IMR-90 (cell line): ENCODE data around the gene OLFM3. TPM values are rescaled to one million over a fixed set of nuclear protein-coding genes. Genes with fewer than 3 reads are reported as not detected.

Source experiments
- ATAC-seq: fragments of 200-7000 bp; cut with Tn5 transposase; 2 replicates; pipeline ENCODE4 v1.9.1; 2020; ENCODE audit warnings: low read depth, mild to moderate bottlenecking, moderate library complexity
- BruUV-seq: library from RNA; stranded (reverse); fragments of 400-500 nt; replicated peaks from 2 replicates; lab custom pipeline; 2021; lab: Mats Ljungman, UMichigan
- CTCF ChIA-PET: fragments of 300-600 bp; formaldehyde crosslinking; extraction: SDS; loops from one replicate; lab custom pipeline; 2021; ENCODE audit warnings: antibody characterized with exemption; lab: Yijun Ruan, JAX
- POLR2A ChIA-PET: fragments of 300-600 bp; sonication (Branson Sonifier 250); formaldehyde crosslinking; loops from one replicate; lab custom pipeline; 2022; ENCODE audit warnings: antibody characterized with exemption; ENCODE audit not compliant: unreplicated experiment; lab: Charles Lee
- DNase-seq: peaks from one replicate; pipeline ENCODE4 v3.0.0; 2013
- H2AFZ ChIP-seq: replicated peaks from 2 replicates; pipeline ENCODE3; 2013; ENCODE audit warnings: low read length, mild to moderate bottlenecking; ENCODE audit not compliant: poor library complexity
- H2AK5ac ChIP-seq: 2 replicates; pipeline ENCODE4 v1.6.1; 2013; ENCODE audit warnings: low read depth, low read length, inconsistent platforms
- H2AK9ac ChIP-seq: replicated peaks from 2 replicates; pipeline ENCODE3; 2013; ENCODE audit warnings: mild to moderate bottlenecking, low read depth, low read length, moderate library complexity; ENCODE audit not compliant: poor library complexity
- H2BK120ac ChIP-seq: 2 replicates; pipeline ENCODE4 v1.6.1; 2013; ENCODE audit warnings: low read depth, low read length, inconsistent platforms
- H2BK15ac ChIP-seq: 3 replicates; pipeline ENCODE4 v1.6.1; 2013; ENCODE audit warnings: low read depth, low read length, inconsistent platforms
- H2BK20ac ChIP-seq: 2 replicates; pipeline ENCODE4 v1.6.1; 2013; ENCODE audit warnings: low read depth, mild to moderate bottlenecking, inconsistent platforms, low read length, moderate library complexity
- H2BK5ac ChIP-seq: 2 replicates; pipeline ENCODE4 v1.6.1; 2013; ENCODE audit warnings: mild to moderate bottlenecking, low read depth, low read length, inconsistent platforms; ENCODE audit not compliant: poor library complexity, severe bottlenecking
- H3K14ac ChIP-seq: replicated peaks from 2 replicates; pipeline ENCODE4 v1.6.1; 2013; ENCODE audit warnings: low read depth, low read length, inconsistent platforms
- H3K18ac ChIP-seq: 2 replicates; pipeline ENCODE4 v1.6.1; 2013; ENCODE audit warnings: low read depth, low read length, control low read depth
- H3K23ac ChIP-seq: 2 replicates; pipeline ENCODE4 v1.6.1; 2013; ENCODE audit warnings: low read depth, low read length, inconsistent platforms
- H3K27ac ChIP-seq: 2 replicates; pipeline ENCODE4 v1.5.1; 2013; ENCODE audit warnings: mild to moderate bottlenecking, control low read depth, low read length; ENCODE audit not compliant: insufficient read depth
- H3K27me3 ChIP-seq: 2 replicates; pipeline ENCODE4 v1.6.1; 2013; ENCODE audit warnings: low read length; ENCODE audit not compliant: control insufficient read depth, insufficient read depth
- H3K36me3 ChIP-seq: 2 replicates; pipeline ENCODE4 v1.6.1; 2013; ENCODE audit warnings: low read length, mixed read lengths; ENCODE audit not compliant: control insufficient read depth, insufficient read depth
- H3K4ac ChIP-seq: 2 replicates; pipeline ENCODE4 v1.6.1; 2013; ENCODE audit warnings: low read depth, low read length, inconsistent platforms
- H3K4me1 ChIP-seq: 2 replicates; pipeline ENCODE4 v1.6.1; 2013; ENCODE audit warnings: low read length, mixed read lengths; ENCODE audit not compliant: control insufficient read depth, insufficient read depth
- H3K4me2 ChIP-seq: 2 replicates; pipeline ENCODE4 v1.6.1; 2013; ENCODE audit warnings: low read depth, mild to moderate bottlenecking, control low read depth, low read length, moderate library complexity
- H3K4me3 ChIP-seq: 2 replicates; pipeline ENCODE4 v1.5.1; 2013; ENCODE audit warnings: low read depth, mild to moderate bottlenecking, control low read depth, low read length, moderate library complexity; ENCODE audit not compliant: insufficient read depth
- H3K56ac ChIP-seq: 2 replicates; pipeline ENCODE4 v1.6.1; 2013; ENCODE audit warnings: low read length, inconsistent platforms; ENCODE audit not compliant: insufficient read depth; ENCODE audit errors: extremely low read depth
- H3K79me1 ChIP-seq, 2 experiments: 2 replicates each; pipeline ENCODE4 v1.6.1; 2013; ENCODE audit warnings: low read length in 2 of 2, inconsistent platforms in 1 of 2, low read depth in 1 of 2
- H3K9ac ChIP-seq: 2 replicates; pipeline ENCODE4 v1.6.1; 2013; ENCODE audit warnings: low read depth, low read length, control low read depth
- H3K9me1 ChIP-seq: 2 replicates; pipeline ENCODE4 v1.6.1; 2013; ENCODE audit warnings: low read length, inconsistent platforms; ENCODE audit not compliant: insufficient read depth
- H3K9me3 ChIP-seq: 2 replicates; pipeline ENCODE4 v1.6.1; 2013; ENCODE audit warnings: low read length; ENCODE audit not compliant: control insufficient read depth, insufficient read depth
- H4K20me1 ChIP-seq: 2 replicates; pipeline ENCODE4 v1.6.1; 2013; ENCODE audit warnings: low read length, inconsistent platforms; ENCODE audit not compliant: insufficient read depth
- H4K5ac ChIP-seq: 2 replicates; pipeline ENCODE4 v1.6.1; 2013; ENCODE audit warnings: mild to moderate bottlenecking, low read depth, low read length, control low read depth
- H4K8ac ChIP-seq, 2 experiments: 2 replicates each; pipeline ENCODE4 v1.6.1; 2013; ENCODE audit warnings: low read depth in 2 of 2, low read length in 2 of 2, control low read depth in 1 of 2, inconsistent platforms in 1 of 2
- H4K91ac ChIP-seq: 2 replicates; pipeline ENCODE4 v1.6.1; 2013; ENCODE audit warnings: low read depth, low read length, inconsistent platforms; ENCODE audit not compliant: insufficient read depth
- BHLHE40 ChIP-seq: fragments of 150-350 bp; IDR thresholded peaks from 2 replicates; pipeline ENCODE4 v1.6.1; 2016; ENCODE audit warnings: mild to moderate bottlenecking, low read depth, low read length
- CEBPB ChIP-seq: IDR thresholded peaks from 2 replicates; pipeline ENCODE4 v1.6.1; 2012; ENCODE audit warnings: low read depth, low read length, improper control_type of control experiment
- CHD1 ChIP-seq: IDR thresholded peaks from 2 replicates; pipeline ENCODE4 v1.6.1; 2012; ENCODE audit warnings: low read depth, low read length, improper control_type of control experiment
- FOS ChIP-seq: fragments of 150-350 bp; IDR thresholded peaks from 2 replicates; pipeline ENCODE4 v1.6.1; 2016; ENCODE audit warnings: low read depth, low read length
- MAFK ChIP-seq: IDR thresholded peaks from 2 replicates; pipeline ENCODE4 v1.6.1; 2012; ENCODE audit warnings: low read depth, low read length, improper control_type of control experiment
- MAZ ChIP-seq: IDR thresholded peaks from 2 replicates; pipeline ENCODE4 v1.6.1; 2012; ENCODE audit warnings: low read depth, mild to moderate bottlenecking, low read length, improper control_type of control experiment, moderate library complexity, borderline replicate concordance
- MXI1 ChIP-seq: IDR thresholded peaks from 2 replicates; pipeline ENCODE4 v1.6.1; 2012; ENCODE audit warnings: low read depth, mild to moderate bottlenecking, low read length, moderate library complexity, borderline replicate concordance
- NFE2L2 ChIP-seq: fragments of 150-350 bp; IDR thresholded peaks from 2 replicates; pipeline ENCODE4 v1.6.1; 2016; ENCODE audit warnings: low read depth, mild to moderate bottlenecking, low read length
- POLR2A ChIP-seq: IDR thresholded peaks from 2 replicates; pipeline ENCODE4 v1.6.1; 2012; ENCODE audit warnings: mild to moderate bottlenecking, low read depth, low read length
- RAD21 ChIP-seq: IDR thresholded peaks from 2 replicates; pipeline ENCODE4 v1.6.1; 2012; ENCODE audit warnings: low read length, improper control_type of control experiment
- RCOR1 ChIP-seq: IDR thresholded peaks from 2 replicates; pipeline ENCODE4 v1.6.1; 2012; ENCODE audit warnings: mild to moderate bottlenecking, low read length, improper control_type of control experiment; ENCODE audit not compliant: insufficient replicate concordance
- RFX5 ChIP-seq: IDR thresholded peaks from 2 replicates; pipeline ENCODE4 v1.8.0; 2012; ENCODE audit warnings: low read depth, mild to moderate bottlenecking, low read length, moderate library complexity
- SMC3 ChIP-seq: fragments of 150-350 bp; IDR thresholded peaks from 2 replicates; pipeline ENCODE4 v1.6.1; 2016; ENCODE audit warnings: low read depth, mild to moderate bottlenecking, antibody characterized with exemption, low read length, moderate library complexity
- WGBS, 2 experiments: methylation state at CpG; one replicate each; pipeline versions ENCODE4 v1.1.5 to v1.1.7; 2013; ENCODE audit warnings: missing lambda C conversion rate in 2 of 2; ENCODE audit not compliant: insufficient read length in 1 of 2; ENCODE audit errors: extremely low coverage in 2 of 2; 5-methylcytosine and 5-hydroxymethylcytosine counted together
- dilution Hi-C: fragments of 300-500 bp; cut with HindIII; formaldehyde crosslinking; loops from one replicate; pipeline ENCODE4 v1.14.3; 2018; ENCODE audit warnings: low sequenced_read_pairs; ENCODE audit not compliant: unreplicated experiment
- in situ Hi-C: fragments of 300-500 bp; cut with MboI; formaldehyde crosslinking; loops from 3 replicates; pipeline ENCODE4 v1.14.3; 2019; ENCODE audit warnings: low sequenced_read_pairs, inconsistent platforms, mixed read lengths
- intact Hi-C: fragments of 100-400 bp; cut with micrococcal nuclease; formaldehyde crosslinking; loops from 2 replicates; pipeline ENCODE4 v1.10.0; 2022
- polyA plus RNA-seq, 3 experiments: library from polyadenylated mRNA; depleted of rRNA; stranded (reverse); fragments of >200 nt; gene quantifications; 2 replicates each; pipeline ENCODE4 v1.2.3, GENCODE V29; 2012; ENCODE audit warnings: low replicate concordance in 1 of 3
- total RNA-seq: library from RNA; depleted of rRNA; stranded (reverse); fragments of >200 nt; gene quantifications from 2 replicates; pipeline ENCODE4 v1.2.3, GENCODE V29; 2012
- TF ChIP-seq, protein P1 (sequence below): fragments of 150-350 bp; IDR thresholded peaks from 2 replicates; pipeline ENCODE4 v1.6.1; 2016; ENCODE audit warnings: low read depth, mild to moderate bottlenecking, low read length, moderate library complexity, borderline replicate concordance
- TF ChIP-seq, protein P2 (sequence below): fragments of 150-350 bp; IDR thresholded peaks from 2 replicates; pipeline ENCODE4 v1.6.1; 2017; ENCODE audit warnings: mild to moderate bottlenecking, antibody characterized with exemption, low read length, low read depth
- TF ChIP-seq, protein P3 (sequence below): conservative IDR thresholded peaks from 2 replicates; pipeline ENCODE4 v1.5.1; 2012; ENCODE audit warnings: mild to moderate bottlenecking, low read depth, low read length, improper control_type of control experiment

Gene OLFM3
- total and polyA plus RNA-seq, 2 of the 4 experiments (the other 2 are of a cell fraction), result not detected

DNA sequence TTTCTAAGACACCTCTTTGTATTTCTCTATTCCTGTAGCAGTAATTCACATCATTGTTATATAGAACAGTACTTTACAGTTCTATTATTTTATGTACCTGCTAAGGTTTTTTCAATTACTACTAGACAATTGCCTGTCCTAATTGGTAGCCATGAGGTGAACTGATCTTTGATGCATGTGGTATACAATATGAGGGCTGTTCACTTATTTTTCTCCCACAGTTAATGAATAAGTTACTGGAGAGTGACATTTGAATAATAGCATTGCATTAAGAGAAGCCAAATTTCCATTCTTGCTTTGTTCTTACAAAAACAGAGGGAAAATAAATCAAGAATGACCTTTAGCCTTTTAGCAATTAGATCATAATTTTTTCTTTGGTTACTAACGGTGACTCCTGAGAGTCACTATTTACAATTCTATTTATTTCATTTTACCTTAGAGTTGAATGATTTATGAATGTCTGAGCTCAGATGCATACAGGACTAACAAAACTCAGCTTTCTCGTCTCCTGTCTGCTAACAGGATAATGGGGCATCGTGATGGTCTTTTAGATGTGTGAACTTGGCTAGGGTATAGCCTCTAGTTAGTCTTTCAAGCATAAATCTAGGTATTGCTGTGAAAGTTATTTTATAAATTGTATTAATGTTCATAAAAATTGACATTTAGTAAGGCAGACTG, 54.1 kb downstream of the OLFM3 start:
- no peak overlapping the region for H2BK5ac ChIP-seq
- POLR2A ChIA-PET, result no interaction called here
- TF ChIP-seq CHD1 (no peak), RCOR1 (no peak), MAZ (no peak), SMC3 (no peak), FOS (no peak), POLR2A (no peak), CEBPB (no peak), NFE2L2 (no peak), RFX5 (no peak), MAFK (no peak), BHLHE40 (no peak), MXI1 (no peak), RAD21 (no peak)
- TF ChIP-seq, protein P1, sequence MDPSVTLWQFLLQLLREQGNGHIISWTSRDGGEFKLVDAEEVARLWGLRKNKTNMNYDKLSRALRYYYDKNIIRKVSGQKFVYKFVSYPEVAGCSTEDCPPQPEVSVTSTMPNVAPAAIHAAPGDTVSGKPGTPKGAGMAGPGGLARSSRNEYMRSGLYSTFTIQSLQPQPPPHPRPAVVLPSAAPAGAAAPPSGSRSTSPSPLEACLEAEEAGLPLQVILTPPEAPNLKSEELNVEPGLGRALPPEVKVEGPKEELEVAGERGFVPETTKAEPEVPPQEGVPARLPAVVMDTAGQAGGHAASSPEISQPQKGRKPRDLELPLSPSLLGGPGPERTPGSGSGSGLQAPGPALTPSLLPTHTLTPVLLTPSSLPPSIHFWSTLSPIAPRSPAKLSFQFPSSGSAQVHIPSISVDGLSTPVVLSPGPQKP, result no peak
- TF ChIP-seq, protein P2, sequence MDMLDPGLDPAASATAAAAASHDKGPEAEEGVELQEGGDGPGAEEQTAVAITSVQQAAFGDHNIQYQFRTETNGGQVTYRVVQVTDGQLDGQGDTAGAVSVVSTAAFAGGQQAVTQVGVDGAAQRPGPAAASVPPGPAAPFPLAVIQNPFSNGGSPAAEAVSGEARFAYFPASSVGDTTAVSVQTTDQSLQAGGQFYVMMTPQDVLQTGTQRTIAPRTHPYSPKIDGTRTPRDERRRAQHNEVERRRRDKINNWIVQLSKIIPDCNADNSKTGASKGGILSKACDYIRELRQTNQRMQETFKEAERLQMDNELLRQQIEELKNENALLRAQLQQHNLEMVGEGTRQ, result no peak
- TF ChIP-seq, protein P3, sequence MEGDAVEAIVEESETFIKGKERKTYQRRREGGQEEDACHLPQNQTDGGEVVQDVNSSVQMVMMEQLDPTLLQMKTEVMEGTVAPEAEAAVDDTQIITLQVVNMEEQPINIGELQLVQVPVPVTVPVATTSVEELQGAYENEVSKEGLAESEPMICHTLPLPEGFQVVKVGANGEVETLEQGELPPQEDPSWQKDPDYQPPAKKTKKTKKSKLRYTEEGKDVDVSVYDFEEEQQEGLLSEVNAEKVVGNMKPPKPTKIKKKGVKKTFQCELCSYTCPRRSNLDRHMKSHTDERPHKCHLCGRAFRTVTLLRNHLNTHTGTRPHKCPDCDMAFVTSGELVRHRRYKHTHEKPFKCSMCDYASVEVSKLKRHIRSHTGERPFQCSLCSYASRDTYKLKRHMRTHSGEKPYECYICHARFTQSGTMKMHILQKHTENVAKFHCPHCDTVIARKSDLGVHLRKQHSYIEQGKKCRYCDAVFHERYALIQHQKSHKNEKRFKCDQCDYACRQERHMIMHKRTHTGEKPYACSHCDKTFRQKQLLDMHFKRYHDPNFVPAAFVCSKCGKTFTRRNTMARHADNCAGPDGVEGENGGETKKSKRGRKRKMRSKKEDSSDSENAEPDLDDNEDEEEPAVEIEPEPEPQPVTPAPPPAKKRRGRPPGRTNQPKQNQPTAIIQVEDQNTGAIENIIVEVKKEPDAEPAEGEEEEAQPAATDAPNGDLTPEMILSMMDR, result no peak
- no peak overlapping the region for H2AK5ac ChIP-seq
- H3K14ac ChIP-seq, result no peak overlapping the region
- DNase-seq (no peak), ATAC-seq (no peak)
- no peak overlapping the region for H3K23ac ChIP-seq
- H3K9me3 ChIP-seq, result no peaks in the 10 kb centered on the region
- in situ Hi-C loops, result no loop called here
- no peak overlapping the region for H3K18ac ChIP-seq
- H2BK120ac ChIP-seq, result no peak overlapping the region
- BruUV-seq, result no TSS peak
- H2AFZ ChIP-seq, result no peak overlapping the region
- WGBS, 2 experiments, result no CpG with 5 or more reads among the region's 3 CpGs
- H4K20me1 ChIP-seq, result no peaks in the 10 kb centered on the region
- H3K4me1 ChIP-seq, result no peaks in the 10 kb centered on the region
- intact Hi-C loops, result no loop called here
- no peak overlapping the region for H3K4me2 ChIP-seq
- no peak overlapping the region for H3K4me3 ChIP-seq
- no peak overlapping the region for H3K27ac ChIP-seq
- no peak overlapping the region for H2BK15ac ChIP-seq
- no peaks in the 10 kb centered on the region for H3K9me1 ChIP-seq
- dilution Hi-C loops, result no loop called here
- no peaks in the 10 kb centered on the region for H3K36me3 ChIP-seq
- CTCF ChIA-PET, result no interaction called here
- no peaks in the 10 kb centered on the region for H3K79me1 ChIP-seq
- H4K91ac ChIP-seq, result no peak overlapping the region
- H3K56ac ChIP-seq, result no peak overlapping the region
- no peak overlapping the region for H2BK20ac ChIP-seq
- no peak overlapping the region for H4K5ac ChIP-seq
- no peak overlapping the region for H4K8ac ChIP-seq
- H3K9ac ChIP-seq, result no peak overlapping the region
- no peak overlapping the region for H3K4ac ChIP-seq
- no peaks in the 10 kb centered on the region for H3K27me3 ChIP-seq
- H2AK9ac ChIP-seq, result no peak overlapping the region
